Subcutaneous adipose tissue (tissue), 4 donors: ENCODE results near the gene CXXC5. TPM values are rescaled to one million over a fixed set of nuclear protein-coding genes. Genes with fewer than 3 reads are reported as not detected.

ENCODE experiments used
- CTCF ChIP-seq: fragments of 450-650 bp; IDR thresholded peaks from one replicate; pipeline ENCODE4 v1.5.1; 2016; ENCODE audit warnings: low read depth, mild to moderate bottlenecking, control low read depth, antibody characterized with exemption, moderate library complexity
- total RNA-seq, 4 donors: library from RNA; depleted of rRNA; stranded (reverse); fragments of >200 nt; gene quantifications; one replicate each; pipeline ENCODE4 v1.1.0, GENCODE V29; 2016

The CXXC5 gene
- total RNA-seq, 4 donors from 2014 or later, result 19.1 to 68.4 (median 45.7) TPM

GRCh38 chr5:139684350-139684880 is 36.3 kb downstream of the CXXC5 start:
- TF ChIP-seq CTCF, result no peak

- no peak for TF ChIP-seq CTCF
Observed at GRCh38 chr5:139684881-139685749, 37.0 kb downstream of the CXXC5 start.

GRCh38 chr5:139685886-139686285 is 37.7 kb downstream of the CXXC5 start:
- TF ChIP-seq CTCF, result no peak

GRCh38 chr5:139686356-139686705 is 38.2 kb downstream of the CXXC5 start:
- TF ChIP-seq CTCF, result no peak

- no peak for TF ChIP-seq CTCF
Observed at GRCh38 chr5:139686706-139687441, 38.7 kb downstream of the CXXC5 start.

GRCh38 chr5:139687656-139688055 is 39.5 kb downstream of the CXXC5 start:
- no peak for TF ChIP-seq CTCF

- no peak for TF ChIP-seq CTCF
Observed at GRCh38 chr5:139688088-139688702, 40.0 kb downstream of the CXXC5 start.
